Neural cell (in vitro differentiated cells): ENCODE results near the gene NEDD4L.

Experiments used
- EP300 ChIP-seq: fragments of 450-650 bp; conservative IDR thresholded peaks from 2 replicates; pipeline ENCODE4 v1.6.1; 2014; ENCODE audit warnings: antibody characterized with exemption, mild to moderate bottlenecking, moderate library complexity; ENCODE audit not compliant: poor library complexity, severe bottlenecking
- EZH2 ChIP-seq: fragments of 200-600, 300-800 bp; shearing (Covaris generic), sonication (generic); IDR thresholded peaks from 2 replicates; pipeline ENCODE4 v1.6.1; 2014; ENCODE audit warnings: antibody characterized with exemption, low read length, borderline replicate concordance, mild to moderate bottlenecking; ENCODE audit not compliant: insufficient read depth, poor library complexity, severe bottlenecking
- POLR2AphosphoS5 ChIP-seq: IDR thresholded peaks from 2 replicates; pipeline ENCODE4 v1.6.1; 2012
- RAD21 ChIP-seq: fragments of 450-650 bp; conservative IDR thresholded peaks from 2 replicates; pipeline ENCODE4 v1.6.1; 2014; ENCODE audit warnings: antibody characterized with exemption, mild to moderate bottlenecking, moderate library complexity
- SMC3 ChIP-seq: fragments of 450-650 bp; conservative IDR thresholded peaks from 2 replicates; pipeline ENCODE4 v1.6.1; 2014; ENCODE audit warnings: antibody characterized with exemption, mild to moderate bottlenecking, moderate library complexity; ENCODE audit not compliant: poor library complexity
- TAF1 ChIP-seq: IDR thresholded peaks from 2 replicates; pipeline ENCODE4 v1.6.1; 2012; ENCODE audit warnings: low read depth
- TF ChIP-seq, protein P1 (sequence below): fragments of 450-650 bp; IDR thresholded peaks from 2 replicates; pipeline ENCODE4 v1.5.1; 2014; ENCODE audit warnings: antibody characterized with exemption, mild to moderate bottlenecking, moderate library complexity; ENCODE audit not compliant: poor library complexity, severe bottlenecking
- TF ChIP-seq, protein P2 (sequence below): IDR thresholded peaks from 2 replicates; pipeline ENCODE4 v1.6.1; 2012; ENCODE audit warnings: borderline replicate concordance

DNA sequence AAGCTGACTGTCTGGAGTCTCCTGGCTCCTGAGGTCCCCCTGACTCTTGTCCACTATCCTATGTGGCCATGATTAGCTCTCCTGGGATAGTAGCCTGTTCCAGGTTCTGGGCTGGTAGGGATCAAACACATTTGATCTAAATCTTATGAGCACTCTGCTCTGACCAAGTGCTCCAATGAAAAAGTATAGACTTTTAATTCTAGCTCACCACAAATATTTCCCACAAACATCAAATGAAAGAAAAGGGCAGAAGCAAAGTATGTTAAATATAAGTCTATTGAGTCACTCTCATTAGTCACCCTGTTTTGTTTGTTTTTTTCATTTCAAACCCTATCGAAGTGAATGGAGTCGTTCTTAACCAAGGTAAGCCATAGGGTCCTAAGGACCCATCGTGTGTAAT is 39.7 kb upstream of the NEDD4L start:
- TF ChIP-seq TAF1, result no peak
- no peak for TF ChIP-seq POLR2AphosphoS5
- TF ChIP-seq EP300, result no peak
- TF ChIP-seq, protein P1, sequence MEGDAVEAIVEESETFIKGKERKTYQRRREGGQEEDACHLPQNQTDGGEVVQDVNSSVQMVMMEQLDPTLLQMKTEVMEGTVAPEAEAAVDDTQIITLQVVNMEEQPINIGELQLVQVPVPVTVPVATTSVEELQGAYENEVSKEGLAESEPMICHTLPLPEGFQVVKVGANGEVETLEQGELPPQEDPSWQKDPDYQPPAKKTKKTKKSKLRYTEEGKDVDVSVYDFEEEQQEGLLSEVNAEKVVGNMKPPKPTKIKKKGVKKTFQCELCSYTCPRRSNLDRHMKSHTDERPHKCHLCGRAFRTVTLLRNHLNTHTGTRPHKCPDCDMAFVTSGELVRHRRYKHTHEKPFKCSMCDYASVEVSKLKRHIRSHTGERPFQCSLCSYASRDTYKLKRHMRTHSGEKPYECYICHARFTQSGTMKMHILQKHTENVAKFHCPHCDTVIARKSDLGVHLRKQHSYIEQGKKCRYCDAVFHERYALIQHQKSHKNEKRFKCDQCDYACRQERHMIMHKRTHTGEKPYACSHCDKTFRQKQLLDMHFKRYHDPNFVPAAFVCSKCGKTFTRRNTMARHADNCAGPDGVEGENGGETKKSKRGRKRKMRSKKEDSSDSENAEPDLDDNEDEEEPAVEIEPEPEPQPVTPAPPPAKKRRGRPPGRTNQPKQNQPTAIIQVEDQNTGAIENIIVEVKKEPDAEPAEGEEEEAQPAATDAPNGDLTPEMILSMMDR, result no peak
- no peak for TF ChIP-seq EZH2
- TF ChIP-seq, protein P2, sequence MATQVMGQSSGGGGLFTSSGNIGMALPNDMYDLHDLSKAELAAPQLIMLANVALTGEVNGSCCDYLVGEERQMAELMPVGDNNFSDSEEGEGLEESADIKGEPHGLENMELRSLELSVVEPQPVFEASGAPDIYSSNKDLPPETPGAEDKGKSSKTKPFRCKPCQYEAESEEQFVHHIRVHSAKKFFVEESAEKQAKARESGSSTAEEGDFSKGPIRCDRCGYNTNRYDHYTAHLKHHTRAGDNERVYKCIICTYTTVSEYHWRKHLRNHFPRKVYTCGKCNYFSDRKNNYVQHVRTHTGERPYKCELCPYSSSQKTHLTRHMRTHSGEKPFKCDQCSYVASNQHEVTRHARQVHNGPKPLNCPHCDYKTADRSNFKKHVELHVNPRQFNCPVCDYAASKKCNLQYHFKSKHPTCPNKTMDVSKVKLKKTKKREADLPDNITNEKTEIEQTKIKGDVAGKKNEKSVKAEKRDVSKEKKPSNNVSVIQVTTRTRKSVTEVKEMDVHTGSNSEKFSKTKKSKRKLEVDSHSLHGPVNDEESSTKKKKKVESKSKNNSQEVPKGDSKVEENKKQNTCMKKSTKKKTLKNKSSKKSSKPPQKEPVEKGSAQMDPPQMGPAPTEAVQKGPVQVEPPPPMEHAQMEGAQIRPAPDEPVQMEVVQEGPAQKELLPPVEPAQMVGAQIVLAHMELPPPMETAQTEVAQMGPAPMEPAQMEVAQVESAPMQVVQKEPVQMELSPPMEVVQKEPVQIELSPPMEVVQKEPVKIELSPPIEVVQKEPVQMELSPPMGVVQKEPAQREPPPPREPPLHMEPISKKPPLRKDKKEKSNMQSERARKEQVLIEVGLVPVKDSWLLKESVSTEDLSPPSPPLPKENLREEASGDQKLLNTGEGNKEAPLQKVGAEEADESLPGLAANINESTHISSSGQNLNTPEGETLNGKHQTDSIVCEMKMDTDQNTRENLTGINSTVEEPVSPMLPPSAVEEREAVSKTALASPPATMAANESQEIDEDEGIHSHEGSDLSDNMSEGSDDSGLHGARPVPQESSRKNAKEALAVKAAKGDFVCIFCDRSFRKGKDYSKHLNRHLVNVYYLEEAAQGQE, result no peak
- TF ChIP-seq RAD21, result no peak
- no peak for TF ChIP-seq SMC3
